Effector memory CD8-positive, alpha-beta T cell (primary cell): Measurements from ENCODE around the gene KLF6.

Experiments
- ATAC-seq: fragments of 150-1000 bp; cut with Tn5 transposase; replicated peaks from 2 replicates; pipeline ENCODE4 v1.10.0; 2021; ENCODE audit warnings: mild to moderate bottlenecking, moderate library complexity
- DNase-seq, 3 experiments: peaks; one replicate each; pipeline ENCODE4 v3.0.0; 2021
- H3K27ac Mint-ChIP-seq, 2 donors: one replicate each; pipeline ENCODE4 v1.8.0; 2022; ENCODE audit warnings: mild to moderate bottlenecking in 2 of 2, mixed read lengths in 2 of 2, moderate library complexity in 2 of 2
- H3K27me3 Mint-ChIP-seq, 2 donors: one replicate each; pipeline ENCODE4 v1.8.0; 2022; ENCODE audit warnings: mixed read lengths in 2 of 2
- H3K36me3 Mint-ChIP-seq: one replicate; pipeline ENCODE4 v1.8.0; 2022; ENCODE audit warnings: mild to moderate bottlenecking, moderate library complexity, mixed read lengths; ENCODE audit not compliant: insufficient read depth
- H3K4me1 Mint-ChIP-seq, 2 donors: one replicate each; pipeline ENCODE4 v1.8.0; 2022; ENCODE audit warnings: low read depth in 2 of 2, mixed read lengths in 2 of 2
- H3K4me3 Mint-ChIP-seq, 2 donors: one replicate each; pipeline ENCODE4 v1.8.0; 2022; ENCODE audit warnings: mild to moderate bottlenecking in 2 of 2, mixed read lengths in 2 of 2, moderate library complexity in 2 of 2
- H3K9me3 Mint-ChIP-seq, 2 donors: one replicate each; pipeline ENCODE4 v1.8.0; 2022; ENCODE audit warnings: mixed read lengths in 2 of 2

KLF6 gene

GRCh38 chr10:3780771-3781467 is 4.1 kb downstream of the KLF6 start:
- H3K4me1 Mint-ChIP-seq = peaks cover 68 to 74% of the 10 kb centered on the region in 2 donors
- H3K36me3 Mint-ChIP-seq = peaks cover 100% of the 10 kb centered on the region
- H3K9me3 Mint-ChIP-seq = no peaks in the 10 kb centered on the region
- no peak for ATAC-seq
- DNase-seq = peak in 1 of 3 experiments; percentile 42
- peaks cover 0 to 9% of the 10 kb centered on the region in 2 donors for H3K27me3 Mint-ChIP-seq
- peak overlapping the region; percentile 100 for H3K27ac Mint-ChIP-seq
- H3K4me3 Mint-ChIP-seq = peak overlapping the region; percentile 98 to 100

DNA sequence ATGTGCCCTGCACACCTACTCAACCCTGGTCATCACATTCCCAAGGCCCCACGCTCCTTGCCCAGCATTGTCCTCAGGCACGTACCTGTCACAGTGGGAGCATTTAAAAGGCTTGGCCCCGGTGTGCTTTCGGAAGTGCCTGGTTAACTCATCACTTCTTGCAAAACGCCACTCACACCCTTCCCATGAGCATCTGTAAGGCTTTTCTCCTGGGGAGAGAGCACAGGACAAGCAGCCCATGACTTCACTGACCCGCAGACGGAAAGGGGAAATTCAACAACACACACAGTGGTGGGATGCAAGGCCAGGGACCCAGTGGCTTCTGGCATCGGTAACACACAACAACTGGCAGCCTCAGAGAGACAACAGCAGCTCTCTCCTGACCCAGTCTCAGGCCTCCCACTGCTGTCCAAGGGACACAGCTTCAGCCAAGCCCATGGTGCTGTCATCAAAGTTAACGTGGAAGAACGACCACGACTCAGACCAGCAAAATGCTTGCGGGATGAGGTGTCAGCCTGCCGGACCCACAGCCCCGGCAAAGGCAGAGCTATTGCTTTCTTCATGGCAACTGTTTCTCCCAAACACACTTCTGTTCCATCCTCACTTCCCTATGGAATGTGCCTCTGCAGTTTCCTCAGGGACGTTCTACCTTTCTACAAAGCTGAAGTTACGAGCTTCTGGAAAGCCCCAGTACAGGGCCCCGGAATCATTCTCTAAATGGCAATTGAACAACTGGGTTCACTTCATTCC is 4.8 kb downstream of the KLF6 start:
- Mint-ChIP-seq H3K36me3 (peaks cover 100% of the 10 kb centered on the region), H3K9me3 (no peaks in the 10 kb centered on the region), H3K4me1 (peaks cover 72 to 79% of the 10 kb centered on the region in 2 donors), H3K27ac (peak overlapping the region; percentile 100), H3K4me3 (peak overlapping the region; percentile 98 to 100), H3K27me3 (peaks cover 0 to 9% of the 10 kb centered on the region in 2 donors)
- ATAC-seq (no peak), DNase-seq (no peak)

DNA sequence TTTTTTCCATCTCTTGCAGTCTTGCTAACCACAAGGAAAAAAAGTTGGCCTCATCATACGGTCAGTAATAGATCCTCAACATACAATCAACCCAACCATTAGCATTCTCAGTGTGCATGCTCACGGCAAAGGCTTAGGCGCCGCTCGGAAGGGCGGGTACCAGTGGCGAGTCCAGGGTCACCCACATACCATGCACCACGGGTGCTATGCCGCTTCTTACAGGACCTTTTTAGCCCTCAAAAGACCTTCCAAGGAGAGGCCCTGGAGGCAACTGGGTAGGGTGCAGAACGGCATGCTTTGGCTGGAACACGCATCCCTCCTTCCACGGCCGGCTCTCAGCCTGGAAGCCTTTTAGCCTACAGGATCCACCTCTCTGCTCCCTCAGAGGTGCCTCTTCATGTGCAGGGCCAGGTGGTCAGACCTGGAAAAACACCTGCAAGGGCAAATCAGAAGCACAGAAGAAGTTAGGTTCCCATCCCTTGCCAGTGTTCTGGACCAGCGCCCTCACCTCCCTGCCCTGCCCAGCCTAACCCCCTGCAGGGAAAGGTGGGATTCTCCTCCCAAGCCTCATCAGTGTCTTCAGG is 5.8 kb downstream of the KLF6 start:
- DNase-seq (no peak), ATAC-seq (no peak)
- Mint-ChIP-seq H3K4me1 (peaks cover 77 to 83% of the 10 kb centered on the region in 2 donors), H3K36me3 (peaks cover 100% of the 10 kb centered on the region), H3K27ac (peak overlapping the region; percentile 100), H3K9me3 (no peaks in the 10 kb centered on the region), H3K27me3 (peaks cover 0 to 9% of the 10 kb centered on the region in 2 donors), H3K4me3 (peak overlapping the region; percentile 98 to 100)

DNA sequence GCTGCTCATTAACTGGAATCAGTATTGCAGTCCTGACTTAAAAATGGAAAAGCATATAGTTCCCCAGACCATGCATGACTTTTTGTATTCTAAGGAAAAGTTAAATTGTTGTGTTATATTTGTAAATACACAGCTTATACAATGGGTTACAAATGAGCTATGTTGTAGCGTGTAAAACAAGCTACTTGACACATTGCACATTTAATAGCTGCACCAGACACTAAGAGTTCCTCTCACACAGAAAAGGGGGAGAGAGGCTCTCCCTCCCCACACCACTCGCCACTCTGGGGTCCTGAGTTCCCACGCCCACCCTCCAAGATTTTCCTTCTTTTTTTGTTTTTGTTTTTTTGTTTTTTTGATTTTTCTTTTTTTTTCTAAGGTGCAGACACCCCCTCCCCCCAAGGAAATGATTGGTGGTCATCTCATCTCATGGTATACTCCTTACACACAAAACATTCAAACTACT is 6.3 kb downstream of the KLF6 start:
- Mint-ChIP-seq H3K36me3 (peaks cover 100% of the 10 kb centered on the region), H3K27me3 (peaks cover 0 to 9% of the 10 kb centered on the region in 2 donors), H3K4me1 (peaks cover 77 to 78% of the 10 kb centered on the region in 2 donors), H3K4me3 (peak overlapping the region; percentile 98 to 100), H3K27ac (peak overlapping the region; percentile 100), H3K9me3 (no peaks in the 10 kb centered on the region)
- ATAC-seq = no peak
- no peak for DNase-seq

DNA sequence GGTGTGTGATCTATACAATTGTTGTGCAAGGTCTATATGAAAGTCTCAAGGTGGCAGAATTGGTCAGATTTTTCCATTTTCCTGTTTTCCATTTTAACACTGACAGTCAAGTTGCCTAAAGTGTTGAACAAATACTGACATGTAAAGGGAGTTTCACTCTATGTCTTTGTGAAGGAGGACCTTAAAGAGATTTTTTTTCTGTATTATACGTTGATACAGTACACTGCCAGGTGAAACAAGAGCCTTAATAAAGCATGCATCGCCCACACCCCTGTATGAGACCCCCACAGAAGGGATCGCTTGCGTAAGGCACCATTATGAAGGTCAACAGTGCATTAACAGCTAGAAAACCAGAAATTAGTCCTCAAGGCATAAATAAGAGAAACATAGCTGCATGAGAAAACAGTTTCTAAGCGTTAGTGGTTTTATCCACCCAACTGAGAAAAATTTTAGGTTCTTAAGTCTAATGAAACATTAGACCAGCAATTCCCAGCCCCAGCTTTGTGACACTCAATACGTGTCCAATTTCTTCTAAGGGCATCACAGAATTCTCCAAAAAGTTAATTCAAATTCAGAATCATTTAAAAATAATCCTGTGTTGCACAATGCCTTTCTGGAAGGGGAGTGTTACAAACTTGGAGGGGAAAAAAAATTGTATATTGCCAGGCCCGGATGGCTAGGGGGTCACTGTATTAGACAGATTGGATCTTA is 6.9 kb downstream of the KLF6 start:
- peaks cover 98% of the 10 kb centered on the region for H3K36me3 Mint-ChIP-seq
- H3K4me1 Mint-ChIP-seq = peaks cover 73 to 74% of the 10 kb centered on the region in 2 donors
- no peaks in the 10 kb centered on the region for H3K9me3 Mint-ChIP-seq
- peaks cover 0 to 9% of the 10 kb centered on the region in 2 donors for H3K27me3 Mint-ChIP-seq
- peak overlapping the region; percentile 98 to 100 for H3K4me3 Mint-ChIP-seq
- DNase-seq = no peak
- no peak for ATAC-seq
- peak overlapping the region; percentile 100 for H3K27ac Mint-ChIP-seq

DNA sequence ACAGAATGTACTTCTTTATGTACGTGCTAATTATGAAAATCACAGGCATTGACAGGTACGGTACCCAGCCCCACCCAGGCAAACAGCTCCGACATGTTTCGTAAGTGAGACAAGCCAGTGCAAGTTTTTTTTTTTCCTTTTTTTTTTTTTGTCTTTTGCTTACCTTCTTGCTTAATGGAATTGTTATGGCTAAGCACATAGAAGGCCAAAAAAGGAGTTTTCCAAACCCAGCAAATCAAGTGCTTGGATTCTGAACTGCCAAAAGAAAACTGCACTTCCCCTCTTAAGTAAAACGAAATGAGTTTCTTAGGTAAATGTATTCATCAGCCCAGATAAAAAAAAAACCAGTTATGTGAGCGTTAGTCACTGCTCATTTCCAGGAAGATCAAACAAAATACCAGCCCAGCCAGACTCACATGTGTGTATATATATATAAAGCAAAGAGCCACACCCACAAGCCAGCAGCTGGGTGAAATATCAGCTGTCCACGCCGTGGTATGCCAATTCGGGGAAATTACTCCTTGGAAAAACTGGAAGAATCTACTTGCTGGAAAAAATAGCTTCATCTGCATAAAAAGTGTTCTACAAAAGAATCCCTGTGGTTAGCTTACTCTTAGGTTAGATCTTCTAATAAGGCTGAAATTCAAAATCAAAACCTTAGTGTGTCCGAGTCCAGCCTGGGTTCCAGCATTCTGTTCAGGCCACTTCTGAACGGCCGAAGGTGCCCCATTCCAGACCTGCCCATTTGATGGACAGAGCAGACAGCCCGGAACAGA is 8.0 kb downstream of the KLF6 start:
- Mint-ChIP-seq H3K27ac (peak overlapping the region; percentile 100), H3K27me3 (no peaks in the 10 kb centered on the region), H3K9me3 (no peaks in the 10 kb centered on the region), H3K4me3 (peak overlapping the region; percentile 40 to 98), H3K36me3 (peaks cover 95% of the 10 kb centered on the region), H3K4me1 (peaks cover 62% of the 10 kb centered on the region in 2 donors)
- ATAC-seq (peak; percentile 43), DNase-seq (peak; percentile 46 to 54 (median 50))

GRCh38 chr10:3775696-3776551 is 9.1 kb downstream of the KLF6 start:
- DNase-seq = peak in 2 of 3 experiments; percentile 42 to 48
- peak overlapping the region; percentile 79 to 98 for H3K4me3 Mint-ChIP-seq
- H3K36me3 Mint-ChIP-seq = peaks cover 90% of the 10 kb centered on the region
- peaks cover 53 to 55% of the 10 kb centered on the region in 2 donors for H3K4me1 Mint-ChIP-seq
- no peaks in the 10 kb centered on the region for H3K9me3 Mint-ChIP-seq
- peak overlapping the region; percentile 100 for H3K27ac Mint-ChIP-seq
- H3K27me3 Mint-ChIP-seq = no peaks in the 10 kb centered on the region
- ATAC-seq = peak; percentile 31

GRCh38 chr10:3774814-3775695 is 10.0 kb downstream of the KLF6 start:
- Mint-ChIP-seq H3K27ac (peak overlapping the region; percentile 100), H3K4me1 (peaks cover 45 to 47% of the 10 kb centered on the region in 2 donors), H3K27me3 (no peaks in the 10 kb centered on the region), H3K36me3 (peaks cover 83% of the 10 kb centered on the region), H3K9me3 (no peaks in the 10 kb centered on the region), H3K4me3 (peak overlapping the region; percentile 79 to 98)
- peak in 1 of 3 experiments; percentile 22 for DNase-seq
- ATAC-seq = peak; percentile 9

DNA sequence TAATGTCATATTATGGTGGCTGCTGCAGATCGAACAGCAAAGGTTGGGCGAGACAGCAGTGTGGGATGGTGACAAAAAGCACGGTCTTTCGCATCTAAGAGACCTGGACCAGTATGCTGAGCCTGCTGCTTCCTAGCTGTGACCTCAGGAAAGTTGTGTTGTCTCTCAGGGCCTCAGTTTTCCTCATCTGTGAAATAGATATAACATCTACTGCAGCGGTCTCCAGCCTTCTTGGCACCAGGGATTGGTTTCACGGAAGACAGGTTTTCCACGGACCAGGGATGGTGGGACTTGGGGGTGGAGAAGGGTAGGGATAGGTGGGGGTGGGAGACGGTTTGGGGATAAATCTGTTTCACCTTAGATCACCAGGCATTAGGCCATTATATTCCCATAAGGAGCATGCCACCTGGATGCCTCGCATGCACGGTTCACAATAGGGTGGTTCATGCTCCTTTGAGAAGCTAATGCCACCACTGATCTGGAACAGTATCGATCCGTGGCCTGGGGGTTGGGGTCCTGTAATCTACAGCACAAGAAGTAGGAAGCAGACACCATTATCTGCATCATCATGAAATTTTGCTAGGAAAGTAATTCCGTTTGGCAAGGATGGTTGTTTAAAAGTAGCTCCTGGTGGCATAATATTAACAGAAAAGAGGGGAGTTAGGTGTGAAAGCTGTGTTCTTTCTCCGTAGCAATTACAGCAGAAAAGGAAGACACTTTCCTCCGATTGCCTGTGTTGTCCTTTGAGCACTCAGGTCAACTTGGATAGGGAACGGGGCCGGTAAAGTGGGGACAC is 10.8 kb downstream of the KLF6 start:
- Mint-ChIP-seq H3K27ac (peak overlapping the region; percentile 100), H3K4me1 (peaks cover 36 to 39% of the 10 kb centered on the region in 2 donors), H3K27me3 (no peaks in the 10 kb centered on the region), H3K4me3 (peak overlapping the region; percentile 44 to 79), H3K36me3 (peaks cover 76% of the 10 kb centered on the region), H3K9me3 (no peaks in the 10 kb centered on the region)
- ATAC-seq = no peak
- DNase-seq = peak in 1 of 3 experiments; percentile 15

- H3K4me3 Mint-ChIP-seq = peak overlapping the region; percentile 29 to 79
- peak overlapping the region; percentile 100 for H3K27ac Mint-ChIP-seq
- H3K9me3 Mint-ChIP-seq = no peaks in the 10 kb centered on the region
- H3K27me3 Mint-ChIP-seq = no peaks in the 10 kb centered on the region
- H3K4me1 Mint-ChIP-seq = peaks cover 31 to 36% of the 10 kb centered on the region in 2 donors
- peaks cover 74% of the 10 kb centered on the region for H3K36me3 Mint-ChIP-seq
- DNase-seq (no peak), ATAC-seq (no peak)
Observed at GRCh38 chr10:3773460-3774017, 11.5 kb downstream of the KLF6 start.
